Mucosa of rectum (tissue), 2 donors: ENCODE results near the gene DNAJC16.

ENCODE experiments used
- H3K27ac ChIP-seq, 2 donors: one replicate each; pipeline ENCODE4 v1.7.0; 2013; ENCODE audit warnings: inconsistent platforms in 2 of 2, low read depth in 2 of 2, low read length in 2 of 2
- H3K27me3 ChIP-seq, 2 donors: one replicate each; pipeline ENCODE4 v1.7.0; 2013; ENCODE audit warnings: low read length in 2 of 2; ENCODE audit not compliant: control insufficient read depth in 2 of 2, insufficient read depth in 2 of 2
- H3K36me3 ChIP-seq, 2 donors: one replicate each; pipeline ENCODE4 v1.7.0; 2013; ENCODE audit warnings: low read length in 2 of 2; ENCODE audit not compliant: control insufficient read depth in 2 of 2, insufficient read depth in 2 of 2
- H3K4me1 ChIP-seq, 2 donors: one replicate each; pipeline ENCODE4 v1.7.0; 2013; ENCODE audit warnings: low read length in 2 of 2, mild to moderate bottlenecking in 1 of 2; ENCODE audit not compliant: control insufficient read depth in 2 of 2, insufficient read depth in 2 of 2
- H3K4me3 ChIP-seq, 2 donors: one replicate each; pipeline ENCODE4 v1.7.0; 2013; ENCODE audit warnings: low read length in 2 of 2
- H3K9ac ChIP-seq, 2 donors: one replicate each; pipeline ENCODE4 v1.7.0; 2013; ENCODE audit warnings: low read length in 2 of 2, low read depth in 1 of 2, mild to moderate bottlenecking in 1 of 2
- H3K9me3 ChIP-seq, 2 donors: one replicate each; pipeline ENCODE4 v1.7.0; 2013; ENCODE audit warnings: low read length in 2 of 2; ENCODE audit not compliant: control insufficient read depth in 2 of 2
- donor health status: healthy.
- donor health status: Normal muscosa, but diverticular disease.

DNAJC16 gene

DNA sequence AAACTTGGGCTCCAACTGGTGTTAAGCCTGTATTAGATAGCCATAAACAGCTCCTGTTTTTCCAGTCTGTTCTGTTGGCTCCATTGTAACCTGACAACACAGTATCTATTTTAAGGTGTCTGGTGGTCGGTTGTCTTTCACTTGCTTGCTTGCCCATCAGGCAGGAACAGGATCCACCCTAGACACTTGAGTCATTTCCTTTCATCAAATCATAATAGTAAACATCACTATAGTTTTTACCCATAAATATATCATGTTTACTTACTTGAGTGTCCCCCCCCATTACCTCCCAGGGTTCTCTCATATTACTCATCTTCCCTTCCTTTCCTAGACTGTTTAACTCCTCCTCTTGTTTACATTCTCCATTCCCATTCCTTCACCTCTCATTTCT lies 93.5 kb downstream of the DNAJC16 start:
- Histone ChIP-seq H3K27ac (peak overlapping the region; percentile 35 to 54), H3K9ac (peak overlapping the region in 1 of 2 donors; percentile 5), H3K4me1 (peaks cover 26 to 29% of the 10 kb centered on the region in 2 donors), H3K27me3 (no peaks in the 10 kb centered on the region), H3K36me3 (no peaks in the 10 kb centered on the region), H3K9me3 (no peaks in the 10 kb centered on the region), H3K4me3 (no peak overlapping the region)

DNA sequence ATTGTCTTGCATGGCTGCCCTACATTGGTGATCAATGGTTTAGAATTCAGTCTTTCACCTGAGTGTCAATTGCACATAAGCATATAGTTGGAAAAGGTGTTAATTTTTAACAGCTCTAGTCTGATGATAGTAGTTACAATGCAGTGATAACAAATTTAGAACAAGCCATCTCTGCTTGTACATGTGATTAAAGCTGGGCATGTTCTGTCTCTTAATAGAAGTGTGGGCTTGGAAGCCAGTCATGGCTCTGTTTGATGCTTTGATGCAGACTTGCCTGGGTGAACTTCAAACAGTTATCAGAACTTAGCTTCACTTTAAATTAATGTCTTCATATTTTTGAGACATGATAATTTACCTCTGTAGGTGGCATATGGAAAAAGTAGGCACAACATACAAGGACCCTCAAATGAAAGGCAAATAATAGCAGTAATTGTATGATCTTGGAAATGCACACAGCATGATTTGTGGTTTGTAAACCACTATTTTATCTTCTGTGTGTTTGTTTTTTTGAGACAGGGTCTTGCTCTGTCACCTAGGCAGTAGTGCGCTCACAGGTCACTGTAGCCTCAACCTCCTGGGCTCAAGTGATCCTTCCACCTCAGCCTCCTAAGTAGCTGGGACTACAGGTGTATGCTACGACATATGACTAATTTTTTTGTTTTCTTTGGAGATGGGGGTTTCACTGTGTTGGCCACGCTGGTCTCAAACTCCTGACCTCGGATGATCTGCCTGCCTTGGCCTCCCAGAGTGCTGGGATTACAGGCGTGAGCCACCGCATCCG lies 94.4 kb downstream of the DNAJC16 start:
- H3K36me3 ChIP-seq: no peaks in the 10 kb centered on the region
- no peaks in the 10 kb centered on the region for H3K9me3 ChIP-seq
- no peak overlapping the region for H3K27ac ChIP-seq
- H3K27me3 ChIP-seq: no peaks in the 10 kb centered on the region
- H3K9ac ChIP-seq: no peak overlapping the region
- H3K4me1 ChIP-seq: peaks cover 26 to 35% of the 10 kb centered on the region in 2 donors
- H3K4me3 ChIP-seq: no peak overlapping the region

DNA sequence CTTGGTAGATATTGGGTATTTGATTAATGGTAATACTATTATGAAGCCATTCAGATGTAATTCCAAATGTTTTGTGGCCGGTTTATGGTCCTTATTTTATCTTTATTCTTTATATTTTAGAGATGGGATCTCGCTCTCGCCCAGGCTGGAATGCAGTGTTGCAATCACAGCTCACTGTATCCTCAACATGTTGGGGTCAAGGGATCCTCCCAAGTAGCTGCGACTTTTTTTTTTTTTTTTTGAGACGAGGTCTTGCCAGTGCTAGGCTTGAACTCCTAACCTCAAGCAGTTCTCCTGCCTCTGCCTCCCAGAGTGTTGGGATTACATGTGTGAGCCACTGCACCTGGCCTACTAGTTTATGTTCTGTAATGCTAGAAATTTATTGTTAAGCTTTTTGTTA lies 95.3 kb downstream of the DNAJC16 start:
- Histone ChIP-seq H3K4me1 (peaks cover 22 to 27% of the 10 kb centered on the region in 2 donors), H3K9ac (no peak overlapping the region), H3K27me3 (no peaks in the 10 kb centered on the region), H3K9me3 (no peaks in the 10 kb centered on the region), H3K27ac (no peak overlapping the region), H3K36me3 (peaks cover 5 to 8% of the 10 kb centered on the region in 2 donors), H3K4me3 (no peak overlapping the region)

DNA sequence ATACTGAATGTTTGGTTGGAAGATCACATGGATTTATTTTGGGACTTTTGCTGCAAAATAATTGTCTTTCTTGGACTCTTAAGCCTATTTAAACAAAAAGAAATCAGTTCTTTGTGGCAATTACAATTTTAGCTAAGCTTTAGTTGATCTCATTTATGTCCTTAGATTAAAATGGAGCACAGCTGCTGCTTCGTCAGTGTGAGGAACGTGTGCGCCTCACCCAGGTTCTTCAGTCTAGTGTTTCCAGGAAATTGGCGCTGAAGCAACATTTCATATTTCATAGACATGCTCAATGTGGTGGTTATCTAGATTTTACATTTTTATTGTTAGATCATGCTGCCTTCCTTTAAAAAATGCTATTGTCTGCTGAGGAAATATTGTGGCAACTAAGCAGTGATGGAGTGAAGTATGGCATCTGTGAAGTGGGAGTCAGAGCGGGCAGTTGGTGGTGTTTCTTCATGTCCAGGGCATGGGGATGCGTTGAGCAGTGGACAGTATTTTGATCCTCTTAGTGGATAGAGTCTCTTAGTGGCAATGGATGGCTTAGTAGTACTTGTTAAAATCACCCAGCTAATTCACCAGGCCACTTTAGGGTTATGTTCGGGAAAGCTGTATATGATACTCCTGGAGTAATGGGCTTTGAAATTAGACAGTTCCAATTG lies 96.2 kb downstream of the DNAJC16 start:
- Histone ChIP-seq H3K36me3 (peaks cover 11 to 12% of the 10 kb centered on the region in 2 donors), H3K9me3 (no peaks in the 10 kb centered on the region), H3K4me3 (no peak overlapping the region), H3K27me3 (no peaks in the 10 kb centered on the region), H3K9ac (no peak overlapping the region), H3K4me1 (peaks cover 22 to 27% of the 10 kb centered on the region in 2 donors), H3K27ac (no peak overlapping the region)

DNA sequence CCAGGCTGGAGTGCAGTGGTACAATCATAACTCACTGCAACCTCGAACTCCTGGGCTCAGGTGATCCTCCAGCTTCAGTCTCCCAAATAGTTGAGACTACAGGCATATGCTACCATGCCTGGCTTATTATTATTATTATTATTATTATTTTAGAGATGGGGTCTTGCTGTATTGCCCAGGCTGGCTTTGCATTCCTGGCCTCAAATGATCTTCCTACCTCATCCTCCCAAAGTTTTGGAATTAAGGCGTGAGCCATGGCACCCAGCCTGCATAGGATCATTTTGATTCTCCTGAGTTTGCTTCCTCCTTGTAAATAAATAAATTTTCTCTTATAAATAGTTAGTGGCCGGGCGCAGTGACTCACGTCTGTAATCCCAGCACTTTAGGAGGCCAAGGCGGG lies 96.8 kb downstream of the DNAJC16 start:
- H3K36me3 ChIP-seq: peaks cover 11 to 15% of the 10 kb centered on the region in 2 donors
- H3K4me1 ChIP-seq: peaks cover 18 to 24% of the 10 kb centered on the region in 2 donors
- H3K27me3 ChIP-seq: no peaks in the 10 kb centered on the region
- H3K9ac ChIP-seq: no peak overlapping the region
- H3K9me3 ChIP-seq: no peaks in the 10 kb centered on the region
- H3K27ac ChIP-seq: no peak overlapping the region
- no peak overlapping the region for H3K4me3 ChIP-seq

DNA sequence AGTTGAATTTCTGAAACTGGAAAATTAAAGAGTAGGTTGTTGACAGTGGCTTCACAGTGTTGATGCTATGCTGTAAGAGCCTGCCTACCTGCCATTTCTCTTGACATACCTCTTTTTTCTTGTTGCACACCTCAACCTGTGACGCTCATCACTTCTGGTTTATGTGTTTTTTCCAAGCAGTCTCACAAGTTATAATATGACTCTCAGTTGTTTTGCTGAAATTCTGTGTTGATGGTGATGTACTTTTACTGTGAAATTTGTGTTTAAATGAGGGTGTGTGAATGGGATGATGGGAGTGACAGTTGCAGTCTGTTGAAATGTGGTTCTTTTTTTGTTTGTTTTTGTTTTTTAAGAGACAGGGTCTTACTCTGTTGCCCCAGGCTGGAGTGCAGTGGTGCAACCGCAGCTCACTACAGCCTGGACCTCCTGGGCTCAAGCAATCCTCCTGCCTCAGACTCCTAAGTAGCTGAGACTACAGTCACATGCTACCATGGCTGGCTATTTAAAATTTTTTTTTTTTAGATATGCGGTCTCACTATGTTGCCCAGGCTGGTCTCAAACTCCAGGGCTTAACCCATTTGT lies 97.6 kb downstream of the DNAJC16 start:
- H3K9ac ChIP-seq: no peak overlapping the region
- peaks cover 10 to 23% of the 10 kb centered on the region in 2 donors for H3K4me1 ChIP-seq
- no peak overlapping the region for H3K4me3 ChIP-seq
- no peaks in the 10 kb centered on the region for H3K27me3 ChIP-seq
- H3K36me3 ChIP-seq: peaks cover 14 to 15% of the 10 kb centered on the region in 2 donors
- H3K27ac ChIP-seq: no peak overlapping the region
- H3K9me3 ChIP-seq: no peaks in the 10 kb centered on the region

DNA sequence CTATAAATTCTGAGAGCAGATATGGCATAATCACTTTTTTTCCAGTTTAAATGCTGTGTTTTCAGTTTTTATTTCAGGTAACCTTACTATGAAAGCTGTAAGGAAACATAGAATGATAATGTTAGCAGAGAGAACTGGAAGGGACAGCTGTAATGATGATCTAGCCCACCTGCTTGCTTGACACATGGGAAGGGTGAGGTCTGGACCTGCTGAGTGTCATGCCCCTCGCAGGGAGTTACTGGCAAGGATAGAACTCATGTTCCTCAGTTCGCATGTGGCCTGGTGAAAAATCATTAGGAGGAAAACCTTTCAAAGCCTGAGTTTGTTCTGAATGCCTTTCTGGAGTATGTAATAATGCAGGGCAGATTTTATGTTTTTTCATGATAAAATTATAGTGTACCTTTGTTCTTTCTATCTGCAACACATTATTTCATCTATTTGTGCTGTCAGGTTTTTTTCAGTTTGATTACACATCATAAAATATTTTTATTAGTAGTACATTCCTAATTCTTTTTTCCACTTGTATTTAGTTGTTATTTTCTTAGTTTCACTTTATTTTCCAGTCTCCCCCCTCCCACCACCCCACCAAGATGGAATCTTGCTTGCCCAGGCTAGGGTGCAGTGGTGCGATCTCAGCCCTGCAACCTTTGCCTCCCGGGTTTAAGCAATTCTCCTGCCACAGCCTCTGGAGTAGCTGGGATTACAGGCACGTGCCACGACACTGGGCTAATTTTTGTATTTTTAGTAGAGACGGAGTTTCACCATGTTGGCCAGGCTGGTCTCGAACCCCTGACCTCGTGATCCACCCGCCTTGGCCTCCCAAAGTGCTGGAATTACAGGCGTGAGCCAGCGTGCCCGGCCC lies 98.6 kb downstream of the DNAJC16 start:
- Histone ChIP-seq H3K4me3 (no peak overlapping the region), H3K9ac (no peak overlapping the region), H3K9me3 (no peaks in the 10 kb centered on the region), H3K27me3 (no peaks in the 10 kb centered on the region), H3K4me1 (peaks cover 5 to 15% of the 10 kb centered on the region in 2 donors), H3K36me3 (peaks cover 16 to 18% of the 10 kb centered on the region in 2 donors), H3K27ac (no peak overlapping the region)
